Skin epidermis (tissue), 12 donors: ENCODE data around the gene EIF4G1.
A peak's percentile ranks its signal among the peaks of the same experiment; 100 is the strongest.

Experiments
- H3K27ac ChIP-seq, 21 experiments: fragments of 200-600 bp; sonication (generic) in 11 of 21; one replicate each; pipeline ENCODE4 v1.5.0; 2020; ENCODE audit warnings: mild to moderate bottlenecking in 3 of 21, inconsistent platforms in 2 of 21, moderate library complexity in 2 of 21
- H3K4me3 ChIP-seq, 7 experiments: fragments of 200-600 bp; sonication (generic) in 2 of 7; one replicate each; pipeline ENCODE4 v1.5.0; 2020; ENCODE audit warnings: inconsistent platforms in 2 of 7, mild to moderate bottlenecking in 2 of 7, moderate library complexity in 1 of 7

Gene EIF4G1

DNA sequence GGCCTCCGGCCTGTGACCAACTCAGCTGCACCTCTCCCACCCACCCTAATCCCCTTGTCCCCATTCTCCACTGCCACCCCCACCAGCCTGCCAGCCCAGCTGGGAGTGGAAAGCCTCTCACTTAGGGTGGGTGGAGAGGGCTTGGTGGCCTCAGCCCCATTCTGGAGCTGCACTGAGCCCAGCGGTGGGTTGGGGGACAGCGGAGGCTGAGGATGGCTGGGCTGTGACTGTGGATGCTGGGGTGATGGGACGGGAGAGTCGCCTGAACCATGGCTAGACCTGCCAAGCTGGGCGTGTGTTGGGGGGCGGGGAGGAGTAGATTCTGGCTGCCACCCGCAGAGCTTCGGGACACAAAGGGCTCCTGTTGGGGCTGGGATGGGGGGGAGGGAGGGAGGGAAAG is 45.2 kb downstream of the EIF4G1 start:
- no peak overlapping the region for H3K27ac ChIP-seq
- H3K4me3 ChIP-seq, result no peak overlapping the region

DNA sequence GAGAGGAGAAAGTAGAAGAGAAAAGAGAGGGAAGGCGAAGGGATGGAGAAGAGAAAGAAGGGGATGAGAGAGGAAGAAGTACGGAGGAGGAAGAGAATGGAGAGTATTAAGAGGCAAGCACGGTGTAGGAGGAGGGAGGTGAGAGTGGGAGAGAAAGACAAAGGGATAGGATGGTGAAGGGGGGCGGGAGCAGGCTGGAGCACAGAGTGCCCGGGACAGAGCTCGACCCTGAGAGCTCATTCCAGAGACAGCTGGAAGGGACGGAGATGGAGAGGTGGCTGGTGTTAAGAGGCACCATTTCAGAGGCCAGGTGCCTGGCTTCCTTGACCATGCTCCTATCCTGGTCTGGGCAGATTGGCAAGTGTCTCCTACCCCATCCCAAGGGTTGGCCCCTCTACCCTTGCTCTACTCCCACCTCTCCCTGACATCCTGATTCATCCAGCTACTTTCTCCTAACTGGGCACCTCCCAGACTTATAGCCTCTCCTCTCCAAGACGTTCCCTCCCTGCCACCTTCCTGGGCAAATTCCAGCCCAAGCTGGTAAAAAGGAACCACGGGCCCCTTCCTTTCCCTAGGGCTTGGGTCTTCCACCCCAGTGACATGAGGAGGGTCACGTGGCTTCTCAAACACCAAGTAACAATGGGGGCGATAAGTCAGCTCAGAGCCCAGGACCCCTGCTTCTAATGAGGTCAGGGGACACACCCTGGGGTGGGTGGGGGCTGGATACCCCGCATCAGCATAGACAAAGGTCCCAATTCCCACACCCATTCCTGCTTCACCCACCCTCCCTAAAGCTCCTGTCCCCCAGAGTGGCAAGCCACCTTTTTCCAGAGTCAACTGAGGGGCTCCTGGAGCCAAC is 45.9 kb downstream of the EIF4G1 start:
- peak overlapping the region in 2 of 21 experiments; percentile 94 to 96 for H3K27ac ChIP-seq

GRCh38 chr3:184360929-184361531 is 46.6 kb downstream of the EIF4G1 start:
- Histone ChIP-seq H3K4me3 (peak overlapping the region; percentile 63 to 91 (median 81)), H3K27ac (peak overlapping the region in 20 of 21 experiments; percentile 47 to 99 (median 98))

More for the DNA sequence above, 45.9 kb downstream of the EIF4G1 start:
- peak overlapping the region in 6 of 7 experiments; percentile 68 to 91 (median 82) for H3K4me3 ChIP-seq

DNA sequence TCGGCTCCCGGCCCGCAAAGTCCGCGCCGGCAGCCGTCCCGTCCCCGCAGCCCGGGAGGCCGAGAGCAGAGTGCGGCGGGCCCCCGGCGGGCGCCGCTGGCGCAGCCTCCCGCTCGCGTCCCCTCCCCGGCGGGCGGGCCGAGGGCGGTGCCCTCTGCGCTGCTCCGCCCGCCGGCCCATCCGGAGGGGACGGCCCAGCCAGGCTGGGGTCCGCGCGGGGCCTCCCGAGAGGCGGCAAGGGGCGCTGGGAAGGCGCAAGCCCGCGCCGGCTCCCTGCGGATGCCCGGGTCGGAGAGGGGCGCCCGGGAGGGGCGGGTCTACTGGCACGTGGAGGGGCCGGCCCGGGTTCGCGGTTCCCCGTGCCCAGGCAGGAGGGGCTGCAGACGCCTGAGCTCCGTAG is 47.1 kb downstream of the EIF4G1 start, which contains the start of the genes CLCN2 and POLR2H:
Gene CLCN2 (minus strand): TSS at position 74 of the 400 bp plus-strand sequence. CDS start 126 bp downstream, outside the sequence.
Gene POLR2H (plus strand): TSS at position 179 of the 400 bp plus-strand sequence. CDS start 1,783 bp downstream, outside the sequence.
- peak within 1 kb of the TSS; percentile 63 to 91 (median 81) for H3K4me3 ChIP-seq
- H3K27ac ChIP-seq, result peak within 1 kb of the TSS; percentile 88 to 99 (median 98)

GRCh38 chr3:184361932-184362667 is 47.7 kb downstream of the EIF4G1 start:
- Histone ChIP-seq H3K27ac (peak overlapping the region; percentile 88 to 99 (median 98)), H3K4me3 (peak overlapping the region; percentile 63 to 91 (median 81))

GRCh38 chr3:184362668-184363546 is 48.5 kb downstream of the EIF4G1 start:
- peak overlapping the region; percentile 63 to 91 (median 81) for H3K4me3 ChIP-seq

DNA sequence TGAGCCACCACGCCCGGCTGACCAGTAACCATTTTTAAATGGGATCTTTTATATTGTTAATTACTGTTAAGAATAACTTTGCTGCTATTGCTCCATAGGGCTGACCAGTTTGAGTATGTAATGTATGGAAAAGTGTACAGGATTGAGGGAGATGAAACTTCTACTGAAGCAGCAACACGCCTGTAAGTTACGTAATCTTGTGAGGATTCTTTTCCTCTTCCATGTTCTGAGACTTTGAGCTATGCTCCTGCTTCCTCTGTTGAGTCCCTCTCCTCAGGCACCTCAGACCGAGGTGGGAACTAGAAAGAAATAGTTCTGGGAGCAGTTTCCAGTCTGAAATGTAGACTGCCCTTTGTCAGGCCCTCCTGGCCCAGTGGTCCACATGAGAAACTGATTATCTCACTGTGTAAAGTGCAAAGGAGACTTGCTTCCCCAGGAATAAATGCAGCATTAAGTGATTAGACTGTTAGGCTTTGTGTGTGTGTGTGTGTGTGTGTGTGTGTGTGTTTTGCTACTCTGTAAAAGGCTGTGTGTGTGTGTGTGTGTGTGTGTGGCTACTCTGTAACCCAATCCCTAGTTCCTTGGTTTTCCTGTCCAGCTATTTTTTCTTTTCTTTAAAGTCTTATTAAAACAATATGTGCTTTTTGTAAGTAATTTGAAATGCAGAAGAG is 52.3 kb downstream of the EIF4G1 start:
- Histone ChIP-seq H3K4me3 (no peak overlapping the region), H3K27ac (no peak overlapping the region)

More at GRCh38 chr3:184362668-184363546, 48.5 kb downstream of the EIF4G1 start:
- H3K27ac ChIP-seq, result peak overlapping the region; percentile 88 to 99 (median 98)

GRCh38 chr3:184368116-184368515 is 53.7 kb downstream of the EIF4G1 start:
- H3K4me3 ChIP-seq, result no peak overlapping the region
- peak overlapping the region in 2 of 21 experiments; percentile 26 for H3K27ac ChIP-seq

- Histone ChIP-seq H3K4me3 (no peak overlapping the region), H3K27ac (peak overlapping the region in 5 of 21 experiments; percentile 2 to 73 (median 31))
Observed at GRCh38 chr3:184368586-184369183, 54.3 kb downstream of the EIF4G1 start.

DNA sequence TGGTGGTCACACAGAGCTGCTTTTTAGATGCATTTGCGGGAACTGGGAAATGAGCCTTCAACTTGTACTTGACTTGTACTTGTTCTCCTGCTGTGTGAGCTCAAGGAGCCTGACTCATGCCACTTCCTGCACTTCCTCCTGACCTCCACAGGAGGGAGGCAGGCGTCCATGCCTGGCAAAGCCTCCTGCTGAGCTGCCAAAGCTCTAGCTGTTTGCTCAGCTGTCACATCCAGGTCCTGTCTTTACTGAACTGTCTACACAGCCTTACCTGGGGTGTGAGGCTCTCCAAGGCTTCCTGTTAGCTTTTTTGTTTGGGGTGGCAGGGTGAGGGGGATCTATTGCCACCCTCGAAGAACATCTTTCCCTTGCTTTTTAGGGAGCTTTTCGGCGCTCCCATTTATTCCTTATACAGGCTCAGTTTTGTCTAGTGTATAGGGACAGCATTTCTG is 57.2 kb downstream of the EIF4G1 start:
- H3K27ac ChIP-seq, result peak overlapping the region in 1 of 21 experiments; percentile 17
- no peak overlapping the region for H3K4me3 ChIP-seq

- Histone ChIP-seq H3K27ac (no peak overlapping the region), H3K4me3 (no peak overlapping the region)
Observed at GRCh38 chr3:184372296-184372821, 58.0 kb downstream of the EIF4G1 start.

GRCh38 chr3:184372911-184373310 is 58.5 kb downstream of the EIF4G1 start:
- no peak overlapping the region for H3K4me3 ChIP-seq
- peak overlapping the region in 1 of 21 experiments; percentile 63 for H3K27ac ChIP-seq

GRCh38 chr3:184373422-184373821 is 59.0 kb downstream of the EIF4G1 start:
- H3K4me3 ChIP-seq, result no peak overlapping the region
- peak overlapping the region in 1 of 21 experiments; percentile 63 for H3K27ac ChIP-seq

DNA sequence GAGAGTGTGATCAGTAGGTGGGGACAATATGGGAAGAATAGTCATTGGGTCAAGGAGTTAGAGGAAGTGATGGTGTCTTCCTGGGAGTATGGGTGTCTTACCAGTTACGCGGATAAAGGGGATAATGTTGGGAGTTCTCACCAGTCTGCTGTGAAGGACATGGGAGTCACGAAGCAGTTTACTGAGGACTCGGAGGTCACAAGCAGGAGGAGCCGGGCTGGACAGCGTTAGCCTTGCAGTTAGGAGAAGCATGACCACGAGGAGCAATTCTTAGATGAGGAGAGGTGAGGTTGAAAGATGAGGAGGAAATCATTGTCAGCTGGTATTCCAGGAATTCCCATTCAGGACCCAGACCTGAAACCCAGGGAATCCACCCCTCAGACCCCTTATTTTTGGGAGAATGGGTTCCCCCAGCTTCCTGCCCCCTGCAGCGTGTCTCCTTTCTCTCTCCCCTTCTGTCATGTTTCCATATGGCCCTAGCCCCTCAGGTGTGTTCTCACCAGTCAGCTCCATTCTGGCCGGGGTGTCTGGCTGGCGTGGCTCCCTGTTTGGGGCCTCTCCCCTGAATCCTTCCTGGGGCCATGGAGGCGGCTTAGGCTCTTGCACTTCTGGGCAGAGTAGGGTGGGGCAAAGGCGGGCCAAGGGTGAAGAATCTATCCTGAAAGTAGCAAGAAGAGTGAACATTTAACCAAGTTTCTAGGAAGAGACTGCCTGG is 61.5 kb downstream of the EIF4G1 start:
- H3K27ac ChIP-seq, result no peak overlapping the region
- H3K4me3 ChIP-seq, result no peak overlapping the region

- Histone ChIP-seq H3K4me3 (no peak overlapping the region), H3K27ac (no peak overlapping the region)
Observed at GRCh38 chr3:184377374-184377773, 63.0 kb downstream of the EIF4G1 start.

DNA sequence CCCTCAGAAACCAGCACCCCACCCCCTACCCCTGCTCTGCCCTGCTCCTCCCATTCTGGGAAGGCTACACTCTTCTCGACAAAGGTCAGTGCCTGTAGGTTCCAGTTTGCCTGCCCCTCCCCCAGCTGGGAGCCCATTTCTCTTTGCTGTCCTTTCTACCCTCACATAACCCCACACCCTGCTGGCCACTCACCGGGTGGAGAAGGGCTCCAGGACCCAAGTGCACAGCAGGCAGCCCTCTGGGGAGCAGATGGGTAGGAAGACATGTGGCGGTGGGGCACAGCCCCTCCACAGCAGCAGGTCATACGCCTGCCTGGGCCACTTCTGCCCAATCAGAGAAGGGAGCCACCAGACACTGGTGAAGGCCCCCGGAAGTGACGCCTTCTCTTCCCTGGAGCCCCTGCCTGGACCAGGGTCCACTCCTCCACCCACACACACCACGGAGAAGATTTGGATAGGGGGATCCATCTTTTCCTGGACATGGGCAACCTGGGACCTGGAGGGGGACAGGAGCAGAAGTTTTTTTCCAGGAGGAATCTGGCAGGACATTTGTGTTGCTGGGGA is 63.6 kb downstream of the EIF4G1 start, which contains the start of gene THPO:
Gene THPO (minus strand): TSS at position 326 of the 564 bp plus-strand sequence. CDS start 1,948 bp downstream, outside the sequence.
- peak within 1 kb of the TSS in 19 of 21 experiments; percentile 7 to 85 (median 70) for H3K27ac ChIP-seq
- no peak within 1 kb of the TSS for H3K4me3 ChIP-seq
